Measurements from ENCODE around the gene ADGRD1. TPM values are rescaled to one million over a fixed set of nuclear protein-coding genes. Genes with fewer than 3 reads are reported as not detected.

Gene ADGRD1
- total RNA-seq, 2 experiments from 2014 or later = 0.05 TPM; not detected in 1

- CTCF ChIA-PET = no interaction called here
- H3K9me3 Mint-ChIP-seq = no peaks in the 10 kb centered on the region
- no peaks in the 10 kb centered on the region for H3K36me3 Mint-ChIP-seq (ENCODE audit: low read depth)
- H3K27ac Mint-ChIP-seq = no peak overlapping the region
- H3K4me1 Mint-ChIP-seq = no peaks in the 10 kb centered on the region
- DNase-seq = no peak
- POLR2A ChIA-PET = no interaction called here
- H3K27me3 Mint-ChIP-seq = no peaks in the 10 kb centered on the region
- H3K4me3 Mint-ChIP-seq = no peak overlapping the region
Measured at GRCh38 chr12:131025939-131026702, 72.4 kb downstream of the ADGRD1 start.

- CTCF ChIA-PET = no interaction called here
- no peak for DNase-seq
- no peak overlapping the region for H3K27ac Mint-ChIP-seq
- H3K4me3 Mint-ChIP-seq = no peak overlapping the region
- POLR2A ChIA-PET = no interaction called here
- no peaks in the 10 kb centered on the region for H3K4me1 Mint-ChIP-seq
- no peaks in the 10 kb centered on the region for H3K9me3 Mint-ChIP-seq
- H3K27me3 Mint-ChIP-seq = no peaks in the 10 kb centered on the region
- H3K36me3 Mint-ChIP-seq (ENCODE audit: low read depth) = no peaks in the 10 kb centered on the region
Measured at GRCh38 chr12:131026754-131027153, 73.0 kb downstream of the ADGRD1 start.

GRCh38 chr12:131027264-131027663 is 73.6 kb downstream of the ADGRD1 start:
- Mint-ChIP-seq H3K4me1 (no peaks in the 10 kb centered on the region), H3K27me3 (no peaks in the 10 kb centered on the region), H3K27ac (no peak overlapping the region), H3K9me3 (no peaks in the 10 kb centered on the region), H3K4me3 (no peak overlapping the region), H3K36me3 (ENCODE audit: low read depth) (no peaks in the 10 kb centered on the region)
- no peak for DNase-seq
- ChIA-PET CTCF (no interaction called here), POLR2A (no interaction called here)

GRCh38 chr12:131027876-131028586 is 74.3 kb downstream of the ADGRD1 start:
- Mint-ChIP-seq H3K27me3 (no peaks in the 10 kb centered on the region), H3K4me3 (no peak overlapping the region), H3K36me3 (ENCODE audit: low read depth) (no peaks in the 10 kb centered on the region), H3K4me1 (no peaks in the 10 kb centered on the region), H3K27ac (no peak overlapping the region), H3K9me3 (no peaks in the 10 kb centered on the region)
- DNase-seq = no peak
- ChIA-PET CTCF (interaction anchor here (0.6 to 0.7 kb wide), 2 partner anchors 24 to 899 kb away, joined by 4 to 5 read pairs; no protein-coding TSS in a partner anchor), POLR2A (no interaction called here)

- ChIA-PET POLR2A (no interaction called here), CTCF (interaction anchor here (0.6 to 0.7 kb wide), 2 partner anchors 25 to 900 kb away, joined by 4 to 5 read pairs; no protein-coding TSS in a partner anchor)
- H3K27me3 Mint-ChIP-seq = no peaks in the 10 kb centered on the region
- no peak for DNase-seq
- no peaks in the 10 kb centered on the region for H3K9me3 Mint-ChIP-seq
- no peak overlapping the region for H3K27ac Mint-ChIP-seq
- no peaks in the 10 kb centered on the region for H3K36me3 Mint-ChIP-seq (ENCODE audit: low read depth)
- H3K4me3 Mint-ChIP-seq = no peak overlapping the region
- H3K4me1 Mint-ChIP-seq = no peaks in the 10 kb centered on the region
Measured at GRCh38 chr12:131028587-131029338, 75.1 kb downstream of the ADGRD1 start.

GRCh38 chr12:131030472-131031328 is 77.0 kb downstream of the ADGRD1 start:
- CTCF ChIA-PET = interaction anchor here (1.2 kb wide), 1 partner anchor 128 kb away, joined by 3 read pairs; no protein-coding TSS in a partner anchor

GRCh38 chr12:131032082-131032750 is 78.5 kb downstream of the ADGRD1 start:
- H3K4me3 Mint-ChIP-seq = no peak overlapping the region
- H3K9me3 Mint-ChIP-seq = peaks cover 9% of the 10 kb centered on the region
- no peak for DNase-seq
- no peak overlapping the region for H3K27ac Mint-ChIP-seq
- no peaks in the 10 kb centered on the region for H3K36me3 Mint-ChIP-seq (ENCODE audit: low read depth)
- no peaks in the 10 kb centered on the region for H3K27me3 Mint-ChIP-seq
- ChIA-PET CTCF (no interaction called here), POLR2A (no interaction called here)
- H3K4me1 Mint-ChIP-seq = no peaks in the 10 kb centered on the region

More at GRCh38 chr12:131030472-131031328, 77.0 kb downstream of the ADGRD1 start:
- Mint-ChIP-seq H3K4me3 (no peak overlapping the region), H3K27me3 (no peaks in the 10 kb centered on the region), H3K27ac (no peak overlapping the region), H3K36me3 (ENCODE audit: low read depth) (no peaks in the 10 kb centered on the region), H3K9me3 (no peaks in the 10 kb centered on the region), H3K4me1 (no peaks in the 10 kb centered on the region)
- POLR2A ChIA-PET = no interaction called here
- DNase-seq = no peak

GRCh38 chr12:131033486-131033885 is 79.8 kb downstream of the ADGRD1 start:
- no peak overlapping the region for H3K4me3 Mint-ChIP-seq
- CTCF ChIA-PET = no interaction called here

GRCh38 chr12:131033886-131034482 is 80.3 kb downstream of the ADGRD1 start:
- H3K27me3 Mint-ChIP-seq = no peaks in the 10 kb centered on the region
- H3K9me3 Mint-ChIP-seq = peaks cover 10% of the 10 kb centered on the region
- DNase-seq = no peak
- H3K4me1 Mint-ChIP-seq = no peaks in the 10 kb centered on the region
- no peak overlapping the region for H3K4me3 Mint-ChIP-seq
- H3K27ac Mint-ChIP-seq = peak overlapping the region; percentile 11
- ChIA-PET POLR2A (no interaction called here), CTCF (no interaction called here)
- no peaks in the 10 kb centered on the region for H3K36me3 Mint-ChIP-seq (ENCODE audit: low read depth)

More at GRCh38 chr12:131033486-131033885, 79.8 kb downstream of the ADGRD1 start:
- no peaks in the 10 kb centered on the region for H3K27me3 Mint-ChIP-seq
- POLR2A ChIA-PET = no interaction called here
- DNase-seq = no peak
- no peak overlapping the region for H3K27ac Mint-ChIP-seq
- peaks cover 10% of the 10 kb centered on the region for H3K9me3 Mint-ChIP-seq
- no peaks in the 10 kb centered on the region for H3K4me1 Mint-ChIP-seq
- no peaks in the 10 kb centered on the region for H3K36me3 Mint-ChIP-seq (ENCODE audit: low read depth)

- no peak overlapping the region for H3K4me3 Mint-ChIP-seq
- no peak overlapping the region for H3K27ac Mint-ChIP-seq
- no peak for DNase-seq
- ChIA-PET POLR2A (no interaction called here), CTCF (no interaction called here)
- H3K9me3 Mint-ChIP-seq = peaks cover 10% of the 10 kb centered on the region
- H3K27me3 Mint-ChIP-seq = no peaks in the 10 kb centered on the region
- H3K4me1 Mint-ChIP-seq = no peaks in the 10 kb centered on the region
- no peaks in the 10 kb centered on the region for H3K36me3 Mint-ChIP-seq (ENCODE audit: low read depth)
Measured at GRCh38 chr12:131034631-131035244, 81.0 kb downstream of the ADGRD1 start.

- POLR2A ChIA-PET = no interaction called here
Measured at GRCh38 chr12:131035245-131035681, 81.6 kb downstream of the ADGRD1 start.

More at GRCh38 chr12:131035245-131035681, 81.6 kb downstream of the ADGRD1 start:
- no peak for DNase-seq
- Mint-ChIP-seq H3K4me1 (no peaks in the 10 kb centered on the region), H3K4me3 (no peak overlapping the region), H3K27me3 (no peaks in the 10 kb centered on the region), H3K36me3 (ENCODE audit: low read depth) (no peaks in the 10 kb centered on the region), H3K27ac (no peak overlapping the region), H3K9me3 (peaks cover 10% of the 10 kb centered on the region)
- CTCF ChIA-PET = no interaction called here

All from activated CD4-positive, alpha-beta T cell treated with anti-CD3 and anti-CD28 coated beads, Interleukin-2, amount 10 ng/mL, durations not matched to agents 7 days and 5 days (primary cell).